ENCODE results near the gene GSTK1.

Gene GSTK1

DNA sequence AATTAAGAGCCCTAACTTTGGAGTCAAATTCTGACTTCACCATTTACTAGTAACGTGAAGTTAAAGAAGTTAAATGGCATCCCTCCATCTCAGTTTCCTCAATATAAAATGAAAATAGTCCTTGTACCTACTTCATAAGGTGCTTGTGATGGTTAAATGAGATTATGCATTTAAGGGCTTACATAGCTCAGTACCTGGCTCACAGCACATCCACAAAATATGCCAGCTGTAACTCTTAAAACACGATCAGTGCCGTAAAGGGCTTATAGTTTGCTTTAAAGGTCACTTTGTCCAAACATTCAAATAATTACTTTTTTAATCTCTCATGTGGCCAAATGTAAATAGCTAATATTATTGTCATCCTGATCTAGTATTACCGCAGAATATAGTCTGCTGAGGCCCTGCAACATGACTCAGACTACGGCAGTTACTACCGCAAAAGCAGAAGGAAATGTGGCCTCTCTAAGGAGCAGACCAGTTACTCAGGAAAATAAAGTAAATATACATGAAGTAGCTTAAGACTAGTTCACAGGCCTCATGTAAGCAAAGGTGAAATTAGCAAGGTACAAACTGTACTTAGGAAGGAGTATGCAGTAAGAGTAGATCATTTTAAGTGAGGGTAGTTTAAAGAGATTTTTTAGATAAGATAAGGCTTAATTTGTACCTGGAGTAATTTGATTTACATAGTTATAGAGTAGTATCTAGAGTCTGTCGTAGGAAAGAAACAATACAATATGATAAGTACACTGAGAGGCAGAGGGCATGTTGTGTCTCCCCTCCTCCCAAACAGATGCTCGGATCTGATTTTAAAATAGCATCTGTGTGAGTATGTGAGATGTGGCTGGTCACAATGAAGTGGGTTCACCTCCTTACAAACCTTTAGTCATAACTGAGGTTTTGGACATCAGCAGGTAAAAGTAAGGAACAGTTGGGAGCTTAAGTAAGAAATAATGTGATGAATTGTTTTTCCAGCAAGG lies 38.0 kb downstream of the GSTK1 start:
- no peak for DNase-seq

DNA sequence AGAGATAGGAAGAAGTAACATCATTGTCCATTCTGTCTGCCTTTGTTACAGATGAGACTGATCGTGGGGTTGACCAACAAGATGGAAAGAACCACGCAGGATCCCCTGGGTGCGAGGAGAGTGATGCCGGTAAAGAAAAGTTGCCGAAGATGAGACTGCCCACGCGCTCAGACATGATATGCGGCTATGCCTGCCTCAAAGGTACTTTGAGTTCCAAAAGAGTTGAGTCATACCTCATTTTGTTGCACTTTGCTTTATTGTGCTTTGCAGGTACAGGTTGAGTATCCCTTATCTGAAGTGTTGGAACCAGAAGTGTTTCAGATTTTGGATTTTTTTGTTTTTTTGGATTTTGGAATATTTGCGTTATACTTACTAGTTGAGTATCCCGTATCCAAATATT lies 40.5 kb downstream of the GSTK1 start:
- DNase-seq, result no peak

- no peak for DNase-seq
These were observed 41.7 kb downstream of the GSTK1 start for GRCh38 chr7:143304938-143305337.

DNA sequence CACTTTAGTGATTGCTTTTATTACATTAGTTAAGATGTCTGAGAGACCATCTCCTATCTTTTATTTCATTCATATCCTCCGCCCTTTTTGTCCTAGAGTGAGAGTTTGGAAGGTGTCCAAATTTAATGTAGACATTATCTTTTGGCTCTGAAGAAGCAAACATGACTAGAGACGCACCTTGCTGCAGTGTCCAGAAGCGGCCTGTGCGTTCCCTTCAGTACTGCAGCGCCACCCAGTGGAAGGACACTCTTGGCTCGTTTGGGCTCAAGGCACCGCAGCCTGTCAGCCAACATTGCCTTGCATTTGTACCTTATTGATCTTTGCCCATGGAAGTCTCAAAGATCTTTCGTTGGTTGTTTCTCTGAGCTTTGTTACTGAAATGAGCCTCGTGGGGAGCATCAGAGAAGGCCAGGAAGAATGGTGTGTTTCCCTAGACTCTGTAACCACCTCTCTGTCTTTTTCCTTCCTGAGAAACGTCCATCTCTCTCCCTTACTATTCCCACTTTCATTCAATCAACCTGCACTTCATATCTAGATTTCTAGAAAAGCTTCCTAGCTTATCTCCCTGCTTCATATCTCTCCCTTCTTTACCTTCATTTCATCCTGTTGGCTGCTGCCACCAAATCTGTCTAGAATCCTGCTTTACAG lies 42.3 kb downstream of the GSTK1 start:
- peak; percentile 32 to 62 (median 51) for DNase-seq

GRCh38 chr7:143308632-143309031 lies 45.4 kb downstream of the GSTK1 start:
- no peak for DNase-seq

DNA sequence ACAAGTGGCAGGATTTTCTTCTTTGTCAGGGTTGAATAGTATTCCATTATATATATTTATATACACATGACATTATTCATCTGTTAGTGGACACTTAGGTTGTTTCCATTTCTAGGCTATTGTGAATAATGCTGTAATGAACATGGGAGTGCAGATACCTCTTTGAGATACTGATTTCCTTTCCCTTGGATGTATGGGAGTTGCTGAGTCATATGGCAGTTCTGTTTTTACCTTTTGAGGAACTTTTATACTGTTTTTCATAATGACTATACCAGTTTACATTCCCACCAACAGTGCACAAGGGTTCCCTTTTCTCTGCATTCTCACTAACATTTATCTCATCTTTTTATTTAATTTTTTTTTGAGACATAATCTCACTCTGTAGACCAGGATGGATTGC lies 50.9 kb downstream of the GSTK1 start:
- no peak for DNase-seq

- DNase-seq, result no peak
These were observed 52.5 kb downstream of the GSTK1 start, which contains the start of gene CLCN1 for GRCh38 chr7:143315776-143316175. TSS of gene CLCN1 (plus strand) at chr7:143316111. CDS start at chr7:143316213, 102 bp downstream.

DNA sequence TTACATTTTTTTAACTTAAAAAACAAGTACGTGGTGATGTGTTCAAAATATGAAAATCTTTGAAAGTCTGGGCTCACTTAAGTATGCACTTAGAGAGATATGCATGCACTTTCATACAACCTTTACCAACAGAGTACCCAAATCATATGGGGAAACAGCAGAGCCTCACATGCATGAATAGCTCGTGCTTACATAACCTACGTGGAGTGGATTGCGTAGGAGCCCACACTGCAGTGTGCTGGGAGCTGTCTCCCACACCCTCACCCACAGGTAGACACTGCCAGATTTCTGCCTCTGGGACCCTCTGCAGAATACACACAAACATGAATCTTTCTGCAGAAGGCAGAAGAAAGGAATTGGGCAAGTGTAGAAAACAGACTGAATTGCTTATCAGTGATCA lies 53.3 kb downstream of the GSTK1 start:
- DNase-seq, result no peak

DNA sequence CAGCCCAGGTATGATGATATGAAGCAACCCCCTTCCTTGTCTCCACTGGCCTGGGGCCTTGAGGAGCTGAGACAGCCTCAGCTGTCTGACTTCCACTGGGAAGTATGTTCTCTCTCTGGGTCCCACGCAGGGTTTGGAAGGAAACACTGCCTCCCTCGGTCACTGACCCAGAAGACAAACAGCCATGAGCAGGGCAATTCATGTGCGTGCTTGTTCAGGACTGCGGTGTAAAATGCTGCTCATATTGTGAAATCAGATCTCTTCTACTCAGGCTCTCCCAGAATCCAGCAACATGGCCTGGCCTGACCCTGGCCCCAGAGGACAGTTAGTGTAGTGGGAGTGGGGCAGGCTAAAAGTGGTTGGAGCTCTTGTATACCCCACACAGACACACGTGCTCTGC lies 55.4 kb downstream of the GSTK1 start:
- DNase-seq, result no peak

Data from T-helper 1 cell (primary cell).